ENCODE data around the gene PTPRN. TPM values are rescaled to one million over a fixed set of nuclear protein-coding genes. Genes with fewer than 3 reads are reported as not detected.

PTPRN gene
- total RNA-seq, 1 experiment from 2014 or later, result not detected

- H2AFZ ChIP-seq (ENCODE audit: low read depth, low read length, poor library complexity, severe bottlenecking), result no peak overlapping the region
- ATAC-seq (no peak), DNase-seq (ENCODE audit: low read depth, low spot score) (no peak)
- intact Hi-C loops (cut with micrococcal nuclease), result no loop called here
- H3K4me2 ChIP-seq (ENCODE audit: low read length), result peak overlapping the region; percentile 92
- CTCF ChIA-PET, result no interaction called here
- no peak overlapping the region for H3K4me3 ChIP-seq (replicated peaks in 1 of 2; ENCODE audit: low read depth in 1 of 2, low read length in 2 of 2)
- peaks cover 33 to 46% of the 10 kb centered on the region in 2 experiments for H3K4me1 ChIP-seq (ENCODE audit: control insufficient read depth in 1 of 2, insufficient read depth in 2 of 2, low read length in 2 of 2)
- RAD21 ChIA-PET (ENCODE audit: low non-redundant PET in 1 of 2, low total read pairs in 2 of 2, uncharacterized antibody in 2 of 2, unreplicated experiment in 2 of 2), result no interaction called here
- H3K9me3 ChIP-seq (ENCODE audit: control insufficient read depth in 1 of 2, insufficient read depth in 1 of 2, low read depth in 1 of 2, low read length in 2 of 2), result no peaks in the 10 kb centered on the region
- H3K9me2 ChIP-seq (ENCODE audit: insufficient read depth), result no peaks in the 10 kb centered on the region
- no peak overlapping the region for H3K9ac ChIP-seq (ENCODE audit: low read length)
- TF ChIP-seq CBX3 (IDR thresholded peaks at IDR 0.05; ENCODE audit: low read depth) (no peak), RAD21 (IDR thresholded peaks at IDR 0.05; ENCODE audit: low read depth) (no peak), CTCF (IDR thresholded peaks at IDR 0.05 in 2 of 3, conservative IDR thresholded peaks at IDR 0.05 in 1 of 3; ENCODE audit: borderline replicate concordance in 1 of 3, insufficient read depth in 1 of 3, low read depth in 2 of 3, low read length in 2 of 3) (no peak), CEBPB (IDR thresholded peaks at IDR 0.05; ENCODE audit: low read depth) (no peak), SIN3A (IDR thresholded peaks at IDR 0.05; ENCODE audit: low read depth) (no peak), FOSL1 (IDR thresholded peaks at IDR 0.05; ENCODE audit: low read depth) (no peak), TCF7L2 (IDR thresholded peaks at IDR 0.05; ENCODE audit: borderline replicate concordance, extremely low read depth, insufficient read depth, insufficient read length) (no peak), JUND (IDR thresholded peaks at IDR 0.05) (no peak), SP1 (IDR thresholded peaks at IDR 0.05; ENCODE audit: low read depth) (no peak)
- BruUV-seq (replicated peaks), result no TSS peak
- no peaks in the 10 kb centered on the region for H3K79me2 ChIP-seq (ENCODE audit: insufficient read depth, low read length)
- H4K20me1 ChIP-seq (ENCODE audit: insufficient read depth), result no peaks in the 10 kb centered on the region
- POLR2A ChIA-PET, result no interaction called here
- no peaks in the 10 kb centered on the region for H3K36me3 ChIP-seq (ENCODE audit: control insufficient read depth in 1 of 2, insufficient read depth in 2 of 2, low read length in 2 of 2)
- H3K27ac ChIP-seq (ENCODE audit: low read depth, low read length), result no peak overlapping the region
- H3K27me3 ChIP-seq (ENCODE audit: insufficient read depth, low read length), result peaks cover 6% of the 10 kb centered on the region; the same call in 1 of the 2 replicates
Observed at GRCh38 chr2:219272995-219273394, 36.2 kb downstream of the PTPRN start.

- Histone ChIP-seq H3K27me3 (ENCODE audit: insufficient read depth, low read length) (peaks cover 6% of the 10 kb centered on the region; the same call in 1 of the 2 replicates), H3K9ac (ENCODE audit: low read length) (no peak overlapping the region), H3K27ac (ENCODE audit: low read depth, low read length) (no peak overlapping the region), H3K9me3 (ENCODE audit: control insufficient read depth in 1 of 2, insufficient read depth in 1 of 2, low read depth in 1 of 2, low read length in 2 of 2) (no peaks in the 10 kb centered on the region), H2AFZ (ENCODE audit: low read depth, low read length, poor library complexity, severe bottlenecking) (no peak overlapping the region), H4K20me1 (ENCODE audit: insufficient read depth) (no peaks in the 10 kb centered on the region), H3K36me3 (ENCODE audit: control insufficient read depth in 1 of 2, insufficient read depth in 2 of 2, low read length in 2 of 2) (no peaks in the 10 kb centered on the region), H3K4me2 (ENCODE audit: low read length) (peak overlapping the region; percentile 92), H3K4me1 (ENCODE audit: control insufficient read depth in 1 of 2, insufficient read depth in 2 of 2, low read length in 2 of 2) (peaks cover 29 to 40% of the 10 kb centered on the region in 2 experiments), H3K79me2 (ENCODE audit: insufficient read depth, low read length) (no peaks in the 10 kb centered on the region), H3K9me2 (ENCODE audit: insufficient read depth) (no peaks in the 10 kb centered on the region), H3K4me3 (replicated peaks in 1 of 2; ENCODE audit: low read depth in 1 of 2, low read length in 2 of 2) (no peak overlapping the region)
- ChIA-PET POLR2A (no interaction called here), CTCF (no interaction called here), RAD21 (ENCODE audit: low non-redundant PET in 1 of 2, low total read pairs in 2 of 2, uncharacterized antibody in 2 of 2, unreplicated experiment in 2 of 2) (no interaction called here)
- ATAC-seq (no peak), DNase-seq (ENCODE audit: low read depth, low spot score) (no peak)
- intact Hi-C loops (cut with micrococcal nuclease), result no loop called here
- BruUV-seq (replicated peaks), result no TSS peak
- no peak for TF ChIP-seq CEBPB (IDR thresholded peaks at IDR 0.05; ENCODE audit: low read depth)
- TF ChIP-seq MAX (IDR thresholded peaks at IDR 0.05), result no peak
- no peak for TF ChIP-seq POLR2AphosphoS5 (IDR thresholded peaks at IDR 0.05; ENCODE audit: low read depth, low read length)
- TF ChIP-seq EGR1 (IDR thresholded peaks at IDR 0.05; ENCODE audit: low read depth), result no peak
- no peak for TF ChIP-seq ELF1 (IDR thresholded peaks at IDR 0.05; ENCODE audit: borderline replicate concordance, low read depth)
- TF ChIP-seq TCF7L2 (IDR thresholded peaks at IDR 0.05; ENCODE audit: borderline replicate concordance, extremely low read depth, insufficient read depth, insufficient read length), result no peak
- TF ChIP-seq SP1 (IDR thresholded peaks at IDR 0.05; ENCODE audit: low read depth), result no peak
- no peak for TF ChIP-seq ZBTB33 (IDR thresholded peaks at IDR 0.05; ENCODE audit: extremely low read depth, insufficient replicate concordance, low read length)
- TF ChIP-seq ATF3 (IDR thresholded peaks at IDR 0.05), result no peak
- no peak for TF ChIP-seq EZH2 (IDR thresholded peaks at IDR 0.05)
- no peak for TF ChIP-seq SRF (IDR thresholded peaks at IDR 0.05; ENCODE audit: low read depth)
Observed at GRCh38 chr2:219272356-219272755, 36.8 kb downstream of the PTPRN start.

Measured in HCT116 (cell line).